ENCODE measurements around the gene FOSL2.
A peak's percentile ranks its signal among the peaks of the same experiment; 100 is the strongest.

FOSL2 gene

DNA sequence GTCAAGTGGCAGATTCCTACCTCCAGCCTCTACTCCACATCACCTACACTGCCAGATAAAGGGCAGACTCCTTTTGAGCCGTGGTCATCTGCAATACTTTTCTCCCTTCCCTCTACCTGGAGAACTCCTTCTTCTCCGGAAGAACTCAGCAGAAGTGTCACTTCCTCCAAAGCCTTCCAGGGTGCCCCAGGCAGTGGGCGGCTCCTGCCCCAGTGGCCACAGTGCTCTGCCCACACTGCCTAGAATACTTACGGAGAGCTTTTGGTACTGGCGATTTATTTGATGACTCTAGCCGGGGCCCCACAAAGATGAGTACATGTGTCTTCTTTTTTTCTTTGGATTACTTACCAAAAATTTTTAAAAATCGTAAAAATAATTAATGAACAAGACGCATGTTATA, 39.7 kb downstream of the FOSL2 start:
- no peak for DNase-seq (ENCODE audit: low spot score)

DNA sequence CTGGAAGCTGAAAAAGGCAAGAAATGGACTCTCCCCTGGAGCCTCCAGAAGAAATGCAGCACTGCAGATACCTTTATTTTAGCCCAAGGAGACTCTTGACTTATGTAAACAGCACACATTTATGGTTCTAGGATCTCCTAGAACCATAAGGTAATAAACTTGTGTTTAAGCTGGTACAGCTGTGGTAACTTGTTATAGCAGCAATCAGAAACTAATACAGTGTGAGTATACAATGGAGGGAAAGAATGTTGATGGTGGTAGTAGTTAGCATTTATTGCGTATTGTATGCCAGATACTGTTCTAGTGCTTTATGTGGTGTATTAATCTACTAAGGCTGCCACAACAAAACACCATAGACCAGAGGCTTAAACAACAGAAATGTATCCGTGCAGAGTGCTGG, 40.6 kb downstream of the FOSL2 start:
- no peak for DNase-seq (ENCODE audit: low spot score)

DNA sequence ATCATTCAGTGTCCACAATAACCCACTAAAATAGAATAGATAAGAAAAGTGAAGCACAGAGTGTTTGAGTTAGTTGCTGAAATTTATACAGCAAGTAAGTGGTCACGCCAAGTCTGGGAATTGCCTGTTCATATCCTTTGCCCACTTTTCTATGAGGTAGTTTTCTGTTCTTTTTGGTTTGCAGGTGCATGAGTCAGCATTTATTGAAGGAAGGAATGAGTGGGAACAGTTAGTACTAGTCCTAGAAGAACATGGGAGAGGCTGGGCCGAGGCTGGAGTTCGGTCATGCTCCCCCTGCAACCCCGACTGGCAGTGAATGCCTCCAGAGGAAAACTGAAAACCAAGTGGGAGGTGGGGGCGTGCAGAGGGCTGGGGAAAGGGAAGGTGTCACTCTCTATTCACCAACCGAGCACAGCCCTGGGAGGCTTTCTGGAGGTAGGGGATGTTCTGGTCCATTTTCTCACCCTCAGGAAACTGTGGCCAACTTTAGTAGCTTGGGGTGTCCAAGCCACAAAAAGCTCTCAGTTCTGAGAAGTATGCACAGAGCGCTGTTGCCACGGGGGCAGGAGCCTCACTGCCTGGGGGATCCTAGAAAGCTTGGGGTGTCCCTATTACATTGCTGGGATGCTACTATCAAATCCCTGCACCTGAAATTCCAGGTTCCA, 41.4 kb downstream of the FOSL2 start:
- DNase-seq (ENCODE audit: low spot score), result no peak

DNA sequence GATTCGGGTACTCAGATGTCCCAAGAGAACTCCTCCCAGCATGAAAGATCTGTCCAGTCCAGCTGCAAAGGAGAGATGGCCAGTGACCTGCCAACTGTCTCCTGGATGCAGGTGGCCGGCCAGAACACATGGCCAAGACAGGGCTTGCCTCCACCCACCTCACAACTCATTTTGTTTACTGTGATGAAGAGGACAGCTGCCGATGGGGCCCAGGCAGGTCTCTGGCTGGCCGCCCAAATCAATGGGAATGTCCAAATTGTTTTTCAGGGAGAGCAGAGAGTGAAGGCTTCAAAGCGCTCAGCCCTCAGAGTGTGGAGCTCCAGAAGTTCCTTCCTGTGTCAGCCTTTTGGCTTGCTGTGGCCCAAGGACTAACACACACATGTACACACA, 41.9 kb downstream of the FOSL2 start:
- no peak for DNase-seq (ENCODE audit: low spot score)

DNA sequence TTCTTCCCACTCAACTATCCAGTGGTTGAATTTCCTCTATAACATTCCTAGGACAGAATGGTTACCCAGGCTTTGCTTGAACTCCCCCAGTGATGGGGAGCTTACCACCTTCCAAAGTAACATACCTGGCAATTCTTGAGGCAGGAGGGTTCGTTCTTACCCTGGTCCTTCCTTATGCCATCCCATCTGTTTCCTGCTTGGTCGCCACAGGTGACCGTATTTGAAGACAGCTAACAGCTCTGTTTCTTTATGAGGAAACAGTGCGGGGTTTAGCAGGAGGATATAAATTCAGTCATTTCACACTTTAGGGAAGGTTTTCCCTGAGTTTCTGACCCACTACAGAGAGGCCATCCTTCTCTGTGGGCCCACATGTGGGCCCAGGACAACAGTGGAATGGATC, 42.6 kb downstream of the FOSL2 start:
- no peak for DNase-seq (ENCODE audit: low spot score)

DNA sequence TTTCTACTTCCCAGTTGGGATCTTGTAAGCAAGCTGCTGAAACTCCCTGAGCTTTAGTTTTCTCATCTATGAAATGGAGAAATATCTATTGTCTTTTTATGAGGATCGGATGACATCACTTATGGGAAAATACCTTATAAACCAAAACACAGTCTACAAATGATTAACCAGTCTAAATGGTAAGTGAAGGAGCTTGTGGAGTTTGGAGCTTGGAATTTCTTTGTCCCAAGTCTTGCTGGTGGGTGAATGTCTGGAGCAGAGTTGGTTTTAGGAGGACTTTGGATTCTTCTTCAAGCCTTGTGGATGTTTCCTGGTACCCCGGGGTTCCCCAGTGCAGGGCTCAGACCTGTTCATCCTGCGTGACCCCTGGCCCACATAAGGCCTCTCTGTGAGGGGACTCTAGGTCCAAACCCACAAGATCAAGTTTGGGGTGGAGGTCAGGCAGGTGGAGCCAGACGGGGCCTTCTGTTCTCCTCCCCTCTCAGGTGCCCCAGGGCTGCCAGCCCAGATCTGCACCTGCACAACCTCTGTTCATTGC, 43.2 kb downstream of the FOSL2 start:
- DNase-seq (ENCODE audit: low spot score), result no peak

DNA sequence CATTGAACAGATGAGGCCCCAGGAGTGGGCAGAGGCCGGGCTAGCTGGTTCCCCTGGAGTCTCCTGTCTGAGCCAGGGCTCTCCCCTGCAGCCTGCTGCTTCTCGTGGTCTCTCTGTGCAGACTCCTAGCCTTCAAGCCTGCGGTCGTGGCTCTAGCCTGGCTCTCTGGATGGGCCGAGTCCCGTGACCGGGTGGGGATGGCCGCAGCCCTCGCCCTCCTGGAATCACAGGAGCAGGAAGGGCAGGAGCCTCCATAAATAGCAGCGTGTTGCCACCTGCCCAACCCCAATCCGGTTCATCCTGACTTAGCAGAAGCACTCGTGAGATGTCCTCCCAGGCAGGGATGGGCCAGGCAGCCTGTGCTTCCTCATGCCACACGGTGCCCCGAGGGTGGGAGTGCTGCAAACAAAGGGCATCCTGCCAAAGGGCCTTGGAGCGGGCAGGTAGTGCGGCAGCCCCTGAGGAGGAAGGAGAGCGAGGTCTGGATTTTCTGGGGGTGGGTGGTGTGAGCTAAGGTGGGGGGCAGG, 43.9 kb downstream of the FOSL2 start:
- no peak for DNase-seq (ENCODE audit: low spot score)

DNA sequence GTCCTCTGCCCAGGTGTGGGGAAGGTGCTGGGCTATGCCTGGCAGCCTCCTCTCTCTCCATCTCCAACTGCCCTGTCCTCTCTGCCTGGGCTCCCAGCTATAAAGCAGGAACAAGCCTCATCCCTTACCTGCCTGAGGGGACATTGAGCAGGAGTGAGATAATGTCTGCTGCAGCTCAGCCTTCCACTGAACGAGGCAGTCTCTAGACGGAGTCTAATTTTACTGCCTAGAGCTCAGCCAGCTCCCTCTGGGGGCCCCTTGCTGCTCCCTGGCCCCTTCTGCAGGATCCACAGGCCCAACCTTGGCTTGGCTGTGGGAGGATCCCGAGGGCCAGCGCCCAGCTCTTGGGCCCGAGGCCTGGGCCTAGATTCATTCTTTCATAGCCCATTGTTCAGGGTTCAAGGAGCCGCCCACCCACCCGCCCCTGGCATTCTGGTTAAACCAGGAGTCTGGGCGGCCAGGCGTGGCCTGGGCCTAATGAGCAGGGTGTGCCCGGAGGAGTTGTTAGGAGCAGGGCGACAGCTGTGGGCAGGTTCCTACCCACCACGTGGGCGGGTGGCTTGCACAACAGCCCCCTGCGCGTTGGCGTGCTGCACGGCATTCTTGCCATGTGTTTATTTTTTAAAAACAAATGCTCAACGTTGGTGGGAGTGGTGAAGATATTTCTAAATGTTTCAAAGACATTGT, 44.6 kb downstream of the FOSL2 start:
- no peak for DNase-seq (ENCODE audit: low spot score)

DNA sequence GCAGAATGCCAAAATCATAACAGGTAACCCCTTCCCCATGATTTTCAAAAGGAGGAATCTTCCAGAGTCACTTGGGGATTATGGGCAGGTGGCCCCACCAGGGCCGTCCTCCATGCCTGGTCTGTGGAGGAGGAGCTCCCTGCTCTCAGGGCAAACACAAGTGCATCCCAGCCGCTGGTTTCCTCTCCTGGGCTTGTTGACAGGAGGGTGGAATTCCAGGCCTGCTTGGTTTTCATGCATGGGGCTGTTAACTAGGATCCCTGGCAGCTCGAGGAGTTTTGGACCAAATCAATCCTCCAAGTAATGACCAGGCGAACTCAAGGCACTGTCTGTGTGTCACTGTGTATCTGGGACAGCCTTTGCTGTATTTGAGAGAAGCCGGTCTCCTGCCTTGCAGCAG, 45.3 kb downstream of the FOSL2 start:
- DNase-seq (ENCODE audit: low spot score), result no peak

DNA sequence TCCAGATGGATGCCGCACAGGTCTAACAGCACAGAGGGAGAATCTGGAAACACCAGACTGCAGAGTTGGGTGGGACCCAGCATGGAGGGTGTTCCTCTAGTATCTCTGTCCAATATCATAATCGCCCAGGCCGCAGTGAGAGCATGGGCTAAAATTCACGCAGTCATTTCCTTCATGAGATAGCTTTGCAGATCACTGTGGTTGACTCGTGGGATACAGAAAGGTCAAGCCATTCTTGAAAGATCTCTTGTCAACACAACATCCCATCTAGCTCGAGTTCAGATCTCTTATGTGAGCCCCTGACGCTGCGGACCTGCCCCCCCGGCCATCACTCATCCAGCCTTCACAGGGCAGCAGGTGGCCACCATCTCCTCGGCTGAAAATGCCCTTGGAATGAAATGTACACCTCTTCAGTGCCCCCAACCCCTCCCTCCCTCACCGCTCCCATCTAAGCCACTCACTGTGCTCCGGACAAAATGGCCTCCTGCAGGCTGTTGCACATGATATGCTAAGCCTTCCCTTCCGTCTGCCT, 45.9 kb downstream of the FOSL2 start:
- no peak for DNase-seq (ENCODE audit: low spot score)

DNA sequence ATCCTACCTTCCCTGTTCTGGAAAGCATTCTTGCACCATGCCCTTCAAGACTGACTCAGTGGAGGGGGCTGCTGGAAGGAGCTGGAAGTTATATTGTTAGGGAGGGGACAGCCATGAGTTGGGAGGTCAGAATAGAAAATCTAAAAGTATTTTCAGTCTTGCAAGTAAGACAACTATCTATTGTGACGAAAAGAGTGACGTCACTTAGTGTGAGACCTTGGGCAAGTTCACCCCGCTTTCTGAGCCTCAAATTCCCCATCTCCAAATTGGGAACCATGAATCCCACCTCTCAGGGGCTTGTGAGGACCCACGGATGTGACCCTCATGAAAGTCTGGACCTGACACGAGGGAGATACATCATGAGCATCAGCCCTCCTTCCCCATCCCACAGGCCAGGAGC, 46.5 kb downstream of the FOSL2 start:
- DNase-seq (ENCODE audit: low spot score), result no peak

DNA sequence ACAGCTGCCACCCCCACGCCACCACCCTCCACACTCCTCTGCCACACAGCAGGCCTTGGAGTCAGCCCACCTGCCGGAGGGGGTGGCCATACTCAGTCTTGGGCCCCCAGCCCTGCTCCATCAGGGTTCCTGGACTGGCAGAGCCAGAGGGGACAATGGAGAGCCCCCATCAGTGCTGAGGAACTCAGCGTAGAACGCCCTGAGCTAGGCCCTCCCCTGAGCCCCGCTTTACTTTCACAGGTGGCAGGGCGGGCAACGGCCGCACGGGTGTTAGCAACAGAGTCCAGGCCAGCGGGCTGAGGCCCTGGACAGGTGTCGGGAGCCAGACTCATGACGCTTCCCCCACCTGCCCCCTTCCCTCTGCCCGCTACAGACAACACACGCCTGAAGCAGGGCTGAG, 47.1 kb downstream of the FOSL2 start:
- DNase-seq (ENCODE audit: low spot score), result no peak

DNA sequence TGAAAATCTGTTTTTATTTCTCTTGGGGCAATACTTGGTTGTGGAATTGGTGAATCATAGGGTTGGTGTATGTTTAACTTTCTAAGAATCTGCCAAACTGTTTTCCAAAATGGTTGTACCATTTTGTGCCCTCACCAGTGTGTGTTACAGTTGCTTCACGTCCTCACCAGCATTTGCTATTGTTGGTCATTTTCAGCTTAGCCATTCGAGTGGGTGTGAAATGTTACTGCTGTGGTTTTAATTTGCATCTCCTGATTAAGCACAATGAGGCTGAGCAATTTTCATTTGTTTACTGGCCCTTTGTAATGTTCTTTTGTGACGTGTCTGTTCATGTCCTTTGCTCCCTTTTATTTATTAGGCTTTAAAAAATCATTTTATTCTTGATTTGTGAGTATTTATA, 49.7 kb downstream of the FOSL2 start:
- no peak for DNase-seq (ENCODE audit: low spot score)

DNA sequence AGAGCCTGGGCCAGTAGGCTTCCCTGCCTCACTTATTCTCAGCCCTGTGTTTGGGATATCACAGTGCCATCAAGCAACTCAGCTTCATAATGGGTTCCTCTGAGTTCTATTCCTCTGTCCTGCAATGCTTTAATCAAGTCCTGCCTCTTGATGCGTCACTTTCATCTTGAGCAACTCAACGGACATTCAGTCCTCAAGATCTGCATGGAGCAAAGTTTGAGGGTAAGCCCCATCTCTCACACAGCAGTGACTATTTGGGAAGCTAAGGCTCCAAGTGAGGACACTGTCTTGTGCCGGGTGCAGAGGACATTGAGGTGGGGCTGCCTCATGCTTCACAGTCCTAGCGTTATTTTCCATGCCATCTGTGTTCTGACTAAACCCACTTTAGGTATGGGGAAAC, 52.3 kb downstream of the FOSL2 start:
- DNase-seq (ENCODE audit: low spot score), result no peak

DNA sequence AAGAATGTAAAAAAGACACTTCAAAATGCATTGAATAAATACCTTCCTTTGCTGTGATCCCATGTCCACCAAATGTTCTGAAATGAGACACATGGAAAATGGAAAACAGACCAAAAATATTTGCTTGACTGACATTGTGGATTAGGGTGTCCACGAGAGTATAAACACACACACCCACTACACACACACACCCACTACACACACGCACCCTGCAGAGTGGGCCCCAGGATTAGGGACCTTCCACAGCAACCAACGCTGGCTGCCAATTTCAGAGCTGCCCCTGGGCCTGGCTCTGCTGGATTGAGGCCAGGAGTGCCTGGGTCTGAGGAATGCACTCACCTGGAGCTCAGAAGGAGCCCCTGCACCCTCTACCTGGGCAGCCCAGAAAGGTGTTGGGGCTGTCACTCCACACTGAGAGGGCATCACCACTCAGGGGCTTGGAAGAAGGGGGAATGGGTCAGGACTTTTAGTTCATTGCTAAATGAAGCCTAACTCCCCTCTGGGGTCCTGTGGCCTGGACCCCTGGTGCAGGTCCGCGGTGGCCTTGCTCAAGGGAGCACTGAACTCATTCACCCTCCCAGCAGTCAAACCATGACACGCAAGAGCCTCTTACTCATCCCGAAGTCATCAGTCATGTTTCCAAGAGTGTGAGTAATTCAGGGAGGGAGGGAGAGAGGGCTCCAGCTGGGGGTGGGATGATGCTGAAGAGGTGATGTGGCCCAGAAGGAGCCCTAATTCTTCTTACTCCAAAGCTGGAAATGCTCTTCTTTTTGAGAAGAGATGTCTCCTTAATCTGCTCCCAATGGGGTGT, 53.0 kb downstream of the FOSL2 start:
- peak; percentile 79 for DNase-seq (ENCODE audit: low spot score)

DNA sequence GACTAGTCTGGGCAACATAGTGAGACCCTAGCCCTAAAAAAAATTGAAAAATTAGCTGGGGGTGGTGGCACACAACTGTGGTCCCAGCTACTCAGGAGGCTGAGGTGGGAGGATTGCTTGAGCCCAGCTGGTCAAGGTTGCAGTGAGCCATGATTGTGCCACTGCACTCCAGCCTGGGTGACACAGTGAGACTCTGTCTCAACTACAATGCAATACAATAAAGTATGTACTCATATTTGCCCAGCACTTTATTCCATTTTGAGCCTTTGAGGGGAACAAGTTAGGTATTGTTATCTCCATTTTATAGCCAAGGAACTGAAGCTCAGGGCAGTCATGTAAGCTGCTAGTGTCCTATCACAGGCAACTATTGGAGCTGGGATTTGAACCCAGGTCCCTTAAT, 53.9 kb downstream of the FOSL2 start:
- DNase-seq (ENCODE audit: low spot score), result no peak

DNA sequence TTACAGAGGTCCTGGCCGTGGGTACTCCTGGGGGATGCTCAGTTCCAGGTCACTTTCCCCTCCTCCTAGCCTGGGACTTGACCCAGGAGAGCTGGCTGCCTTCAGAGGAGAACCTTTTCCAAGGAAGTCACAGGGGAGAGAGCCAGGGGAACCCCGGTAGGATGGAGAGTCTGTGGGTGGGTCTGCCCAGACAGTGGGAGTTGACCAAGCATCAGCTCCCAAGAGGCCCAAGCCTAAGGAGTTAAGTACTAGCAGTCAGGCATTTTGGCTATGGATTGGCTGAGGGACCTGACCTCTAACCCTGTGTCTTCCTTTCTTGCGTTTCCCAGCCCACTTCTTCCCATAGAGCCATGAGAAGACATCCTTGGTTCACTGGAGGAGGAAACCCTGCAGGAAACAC, 54.4 kb downstream of the FOSL2 start:
- no peak for DNase-seq (ENCODE audit: low spot score)

DNA sequence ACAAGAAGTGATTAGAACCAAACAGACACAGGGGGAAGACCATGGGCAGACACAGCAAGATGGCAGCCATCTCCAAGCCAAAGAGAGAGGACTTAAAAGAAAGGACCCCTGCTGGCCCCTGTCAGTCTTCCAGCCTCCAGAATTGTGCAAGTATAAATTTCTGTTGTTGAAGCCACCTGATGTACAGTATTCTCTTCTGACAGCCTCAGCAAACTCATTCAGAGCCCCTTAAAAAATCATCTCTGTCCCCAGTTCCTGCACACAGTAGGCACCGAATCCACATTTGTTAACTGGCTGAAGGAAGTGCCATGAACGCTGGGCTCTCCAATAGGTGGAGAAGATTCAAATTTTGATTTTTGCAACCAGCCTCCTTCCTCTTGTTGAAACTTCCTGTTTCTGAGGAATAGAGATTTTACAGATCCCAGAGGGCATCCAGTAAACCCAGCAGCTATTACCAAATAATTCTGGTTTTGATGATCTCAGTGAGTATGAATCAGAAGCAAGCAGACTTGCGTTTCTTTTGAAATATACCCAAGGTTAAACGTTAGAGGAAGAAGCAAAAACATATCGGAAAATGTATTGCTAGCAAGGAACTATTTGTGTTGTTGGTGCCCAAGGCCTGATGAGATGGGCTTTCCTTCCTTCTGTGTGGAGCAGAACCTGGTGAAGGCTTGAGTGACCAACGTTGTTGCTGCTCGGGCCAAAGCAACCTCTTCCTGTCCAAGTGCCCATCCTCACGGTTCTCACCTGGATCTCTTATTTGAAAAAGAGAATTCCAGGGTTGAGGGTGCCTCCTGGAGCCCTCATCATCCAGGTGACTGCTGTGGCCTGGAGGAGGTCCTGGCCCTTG, 55.5 kb downstream of the FOSL2 start:
- peak; percentile 74 for DNase-seq (ENCODE audit: low spot score)

DNA sequence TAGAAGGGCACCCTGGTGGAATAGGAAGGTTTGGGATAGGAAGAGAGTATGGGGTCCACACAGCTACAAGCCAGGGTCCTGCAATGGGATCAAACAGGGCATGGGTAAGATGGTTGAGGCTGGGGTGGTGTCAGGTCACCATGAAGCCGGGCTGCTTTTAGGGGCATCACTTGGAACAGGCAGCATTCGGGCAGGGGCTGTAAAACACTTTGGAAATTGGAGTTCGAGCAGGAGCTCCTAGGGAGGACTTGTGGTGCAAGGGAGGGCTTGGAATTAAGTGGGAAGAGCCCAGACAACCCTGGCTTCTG, 56.1 kb downstream of the FOSL2 start:
- DNase-seq (ENCODE audit: low spot score), result no peak

DNA sequence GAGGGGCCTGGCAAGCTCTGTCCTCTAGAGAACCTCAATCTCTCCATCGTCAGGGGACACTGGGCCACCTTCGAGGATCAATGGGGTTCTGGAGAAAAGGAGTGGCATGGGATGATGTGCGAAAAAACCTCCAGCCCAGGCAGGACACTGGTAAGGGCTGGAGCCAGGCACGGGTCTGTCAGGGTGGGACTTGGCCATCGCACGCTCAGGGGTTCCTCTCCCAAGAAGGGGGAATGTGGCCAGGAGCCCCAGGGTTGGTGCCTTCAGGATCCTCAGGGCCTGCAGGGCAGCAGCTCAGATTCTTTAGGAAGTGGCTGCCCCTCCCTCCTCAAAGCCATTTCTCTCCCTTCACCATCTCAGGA, 56.4 kb downstream of the FOSL2 start:
- no peak for DNase-seq (ENCODE audit: low spot score)

DNA sequence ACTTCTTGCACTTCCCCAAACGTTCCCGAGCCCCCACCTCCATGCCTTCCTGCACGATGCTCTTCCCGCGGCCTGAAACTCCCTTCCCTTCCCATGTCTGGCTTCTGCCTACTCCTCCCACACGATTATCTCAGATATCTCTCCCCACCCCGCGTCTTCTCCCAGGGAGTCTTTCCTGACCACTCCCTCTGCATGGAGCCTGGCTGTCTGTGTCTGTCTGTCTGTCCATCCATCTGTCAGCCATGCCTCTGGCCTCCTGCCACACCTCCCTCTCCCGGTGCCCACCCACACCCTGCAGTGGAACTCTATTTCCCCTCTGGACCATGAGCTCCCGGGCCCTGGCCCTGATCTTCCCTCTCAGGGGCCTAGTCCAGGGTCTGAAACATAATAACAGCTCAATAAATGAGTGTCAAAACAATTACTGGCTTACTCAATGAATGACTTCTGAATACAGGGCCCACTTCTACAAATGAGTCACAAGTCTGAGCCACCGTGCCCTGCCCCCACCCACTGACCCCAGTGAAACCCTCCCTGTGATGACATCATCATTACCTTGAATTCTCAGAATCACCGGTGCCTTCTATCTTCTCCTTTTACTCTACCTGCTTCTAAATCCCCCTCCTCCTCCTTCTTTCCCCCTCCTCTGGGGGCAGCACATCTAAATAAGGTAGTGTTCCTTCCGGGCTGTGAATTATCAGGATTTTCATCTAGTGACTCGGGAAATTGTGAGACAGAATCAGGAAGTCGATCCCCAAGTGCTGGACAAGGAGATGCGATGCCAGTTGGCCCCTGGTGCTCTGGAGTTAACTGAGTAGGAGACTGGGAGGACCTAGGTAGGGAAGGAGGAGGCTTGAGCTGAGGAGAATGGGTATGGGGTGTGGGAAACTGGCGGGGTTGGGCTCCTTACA, 57.1 kb downstream of the FOSL2 start:
- peak; percentile 93 for DNase-seq (ENCODE audit: low spot score)
